ENCODE measurements around the gene RYR3.

The RYR3 gene

DNA sequence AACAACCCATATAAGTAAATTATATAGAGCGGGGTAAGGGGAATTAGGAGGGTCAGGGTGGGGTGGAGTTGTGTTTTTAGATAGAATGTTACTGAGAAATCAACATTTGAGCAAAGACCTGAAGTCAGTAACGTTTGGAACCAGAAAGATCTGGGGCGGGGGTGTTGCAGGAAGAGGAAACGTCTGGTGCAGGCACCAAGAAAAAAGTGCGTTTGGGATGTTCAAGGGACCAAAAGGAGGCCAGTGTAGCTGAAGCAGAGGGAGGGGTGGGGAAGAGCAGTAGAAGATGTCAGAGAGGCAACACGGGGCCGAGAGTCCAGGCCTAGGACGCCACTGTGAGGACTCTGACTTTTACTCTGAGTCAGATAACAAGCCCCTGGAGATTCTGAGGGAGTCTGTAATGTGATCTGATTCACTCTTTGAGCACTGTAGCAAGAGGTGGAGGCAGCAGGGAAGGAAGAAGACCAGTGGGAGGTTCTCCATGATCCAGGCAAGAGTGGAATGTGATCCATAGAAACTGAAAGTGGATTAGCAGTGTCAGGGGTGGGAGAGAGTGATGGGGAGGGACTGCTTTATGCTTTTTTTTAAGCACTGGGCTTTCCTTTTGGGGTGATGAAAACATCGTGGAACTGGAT is 478.3 kb downstream of the RYR3 start:
- Histone ChIP-seq H3K27me3 (ENCODE audit: insufficient read depth, poor library complexity, severe bottlenecking) (no peaks in the 10 kb centered on the region), H3K4me3 (ENCODE audit: severe bottlenecking) (no peak overlapping the region), H3K4me1 (ENCODE audit: insufficient read depth, poor library complexity, severe bottlenecking) (no peaks in the 10 kb centered on the region), H3K36me3 (ENCODE audit: low read depth) (no peaks in the 10 kb centered on the region), H3K9me3 (ENCODE audit: severe bottlenecking) (no peaks in the 10 kb centered on the region), H3K27ac (ENCODE audit: poor library complexity, severe bottlenecking) (no peak overlapping the region)
- DNase-seq (ENCODE audit: low spot score) (no peak), ATAC-seq (ENCODE audit: low read depth) (peak; percentile 59)
- TF ChIP-seq, protein P1, sequence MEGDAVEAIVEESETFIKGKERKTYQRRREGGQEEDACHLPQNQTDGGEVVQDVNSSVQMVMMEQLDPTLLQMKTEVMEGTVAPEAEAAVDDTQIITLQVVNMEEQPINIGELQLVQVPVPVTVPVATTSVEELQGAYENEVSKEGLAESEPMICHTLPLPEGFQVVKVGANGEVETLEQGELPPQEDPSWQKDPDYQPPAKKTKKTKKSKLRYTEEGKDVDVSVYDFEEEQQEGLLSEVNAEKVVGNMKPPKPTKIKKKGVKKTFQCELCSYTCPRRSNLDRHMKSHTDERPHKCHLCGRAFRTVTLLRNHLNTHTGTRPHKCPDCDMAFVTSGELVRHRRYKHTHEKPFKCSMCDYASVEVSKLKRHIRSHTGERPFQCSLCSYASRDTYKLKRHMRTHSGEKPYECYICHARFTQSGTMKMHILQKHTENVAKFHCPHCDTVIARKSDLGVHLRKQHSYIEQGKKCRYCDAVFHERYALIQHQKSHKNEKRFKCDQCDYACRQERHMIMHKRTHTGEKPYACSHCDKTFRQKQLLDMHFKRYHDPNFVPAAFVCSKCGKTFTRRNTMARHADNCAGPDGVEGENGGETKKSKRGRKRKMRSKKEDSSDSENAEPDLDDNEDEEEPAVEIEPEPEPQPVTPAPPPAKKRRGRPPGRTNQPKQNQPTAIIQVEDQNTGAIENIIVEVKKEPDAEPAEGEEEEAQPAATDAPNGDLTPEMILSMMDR (IDR thresholded peaks at IDR 0.05; ENCODE audit: poor library complexity, severe bottlenecking): no peak

DNA sequence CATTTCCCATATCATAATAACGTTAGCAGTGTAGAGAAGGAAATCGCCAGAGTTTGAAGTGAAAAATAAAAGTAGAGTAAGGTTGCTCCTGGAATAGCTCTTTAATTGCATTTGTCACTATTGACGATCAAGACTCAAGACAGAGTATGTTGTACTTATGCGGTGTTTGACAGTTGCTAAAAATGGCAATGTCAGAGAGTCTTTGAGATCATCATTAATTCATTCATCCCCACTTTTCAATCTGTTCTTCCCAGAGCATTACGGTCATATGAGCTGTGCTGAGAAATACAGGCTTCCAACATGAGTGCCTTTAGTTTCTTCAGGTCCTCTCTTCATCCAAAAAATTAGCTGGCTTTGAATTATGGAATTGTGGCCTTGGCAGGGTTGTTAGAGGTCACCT is 483.7 kb downstream of the RYR3 start:
- Histone ChIP-seq H3K4me1 (ENCODE audit: insufficient read depth, poor library complexity, severe bottlenecking) (no peaks in the 10 kb centered on the region), H3K4me3 (ENCODE audit: severe bottlenecking) (no peak overlapping the region), H3K36me3 (ENCODE audit: low read depth) (no peaks in the 10 kb centered on the region), H3K27ac (ENCODE audit: poor library complexity, severe bottlenecking) (no peak overlapping the region), H3K27me3 (ENCODE audit: insufficient read depth, poor library complexity, severe bottlenecking) (peaks cover 5% of the 10 kb centered on the region), H3K9me3 (ENCODE audit: severe bottlenecking) (no peaks in the 10 kb centered on the region)
- TF ChIP-seq, protein P1 (IDR thresholded peaks at IDR 0.05; ENCODE audit: poor library complexity, severe bottlenecking): no peak
- DNase-seq (ENCODE audit: low spot score): no peak
- ATAC-seq (ENCODE audit: low read depth): no peak

DNA sequence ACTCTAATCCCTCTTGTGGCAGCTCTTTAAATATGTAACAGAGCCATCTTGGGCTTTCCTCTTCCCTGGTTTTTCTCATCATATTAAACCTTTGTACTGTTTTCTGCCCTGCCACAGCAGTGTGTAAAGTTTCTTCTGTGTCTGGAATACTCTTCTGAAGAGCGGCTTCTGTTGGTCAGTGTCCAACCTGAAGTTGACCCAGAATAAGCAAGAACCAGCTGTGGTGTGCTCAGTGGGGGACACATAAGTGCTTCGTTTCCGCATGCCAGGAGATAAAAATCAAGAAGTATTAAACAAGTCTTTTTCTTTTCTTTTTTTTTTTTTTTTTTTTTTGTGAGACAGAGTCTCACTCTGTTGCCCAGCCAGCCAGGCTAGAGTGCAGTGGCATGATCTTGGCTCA is 484.3 kb downstream of the RYR3 start:
- Histone ChIP-seq H3K27ac (ENCODE audit: poor library complexity, severe bottlenecking) (no peak overlapping the region), H3K9me3 (ENCODE audit: severe bottlenecking) (no peaks in the 10 kb centered on the region), H3K27me3 (ENCODE audit: insufficient read depth, poor library complexity, severe bottlenecking) (peaks cover 5% of the 10 kb centered on the region), H3K36me3 (ENCODE audit: low read depth) (no peaks in the 10 kb centered on the region), H3K4me1 (ENCODE audit: insufficient read depth, poor library complexity, severe bottlenecking) (no peaks in the 10 kb centered on the region), H3K4me3 (ENCODE audit: severe bottlenecking) (no peak overlapping the region)
- DNase-seq (ENCODE audit: low spot score): no peak
- no peak for ATAC-seq (ENCODE audit: low read depth)
- TF ChIP-seq, protein P1 (IDR thresholded peaks at IDR 0.05; ENCODE audit: poor library complexity, severe bottlenecking): no peak

DNA sequence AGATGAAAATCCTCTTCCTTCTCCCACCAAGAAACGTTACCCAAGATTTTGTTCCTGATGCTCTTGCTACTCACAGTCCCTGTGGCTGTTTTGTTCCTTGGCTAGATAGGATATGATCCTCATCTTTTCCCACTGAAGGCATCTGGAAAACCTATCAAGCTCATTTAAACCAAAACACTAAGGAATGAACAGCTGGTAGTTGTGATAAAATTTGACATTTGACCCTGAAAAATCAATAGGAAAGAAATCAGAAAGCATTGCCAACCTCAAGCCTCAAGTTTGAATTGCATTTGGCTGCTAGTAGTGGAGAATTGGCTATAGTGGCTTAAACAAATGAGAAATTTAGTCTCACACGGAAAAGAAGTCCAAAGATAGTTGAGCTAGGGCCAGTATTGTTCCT is 486.9 kb downstream of the RYR3 start:
- TF ChIP-seq, protein P1 (IDR thresholded peaks at IDR 0.05; ENCODE audit: poor library complexity, severe bottlenecking): no peak
- DNase-seq (ENCODE audit: low spot score) (no peak), ATAC-seq (ENCODE audit: low read depth) (no peak)

DNA sequence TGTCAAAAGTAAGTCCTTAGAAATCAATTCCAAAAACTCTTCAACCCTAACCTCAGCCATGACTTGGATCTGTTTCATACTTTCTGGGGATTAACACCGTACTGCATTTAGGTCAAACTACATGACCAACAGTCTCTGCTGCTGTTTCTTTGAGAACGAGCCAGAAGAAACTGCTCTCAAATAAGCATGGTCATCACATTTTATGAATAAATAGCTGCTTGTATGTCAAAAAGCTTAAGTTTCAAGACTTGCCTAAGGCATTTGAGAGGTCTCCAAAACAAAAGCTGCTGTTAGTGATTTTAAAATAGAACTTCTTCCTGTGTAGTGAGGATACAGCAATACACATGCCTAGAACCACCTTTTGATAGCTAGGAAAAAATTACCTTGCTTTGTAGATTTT is 491.2 kb downstream of the RYR3 start:
- Histone ChIP-seq H3K27ac (ENCODE audit: poor library complexity, severe bottlenecking) (no peak overlapping the region), H3K27me3 (ENCODE audit: insufficient read depth, poor library complexity, severe bottlenecking) (peaks cover 2% of the 10 kb centered on the region)
- no peak for ATAC-seq (ENCODE audit: low read depth)

More for the DNA sequence above, 486.9 kb downstream of the RYR3 start:
- no peaks in the 10 kb centered on the region for H3K9me3 ChIP-seq (ENCODE audit: severe bottlenecking)
- no peak overlapping the region for H3K27ac ChIP-seq (ENCODE audit: poor library complexity, severe bottlenecking)
- H3K4me3 ChIP-seq (ENCODE audit: severe bottlenecking): no peak overlapping the region
- H3K27me3 ChIP-seq (ENCODE audit: insufficient read depth, poor library complexity, severe bottlenecking): peaks cover 5% of the 10 kb centered on the region
- no peaks in the 10 kb centered on the region for H3K4me1 ChIP-seq (ENCODE audit: insufficient read depth, poor library complexity, severe bottlenecking)
- H3K36me3 ChIP-seq (ENCODE audit: low read depth): no peaks in the 10 kb centered on the region

More for the DNA sequence above, 491.2 kb downstream of the RYR3 start:
- Histone ChIP-seq H3K9me3 (ENCODE audit: severe bottlenecking) (no peaks in the 10 kb centered on the region), H3K4me1 (ENCODE audit: insufficient read depth, poor library complexity, severe bottlenecking) (no peaks in the 10 kb centered on the region), H3K4me3 (ENCODE audit: severe bottlenecking) (no peak overlapping the region), H3K36me3 (ENCODE audit: low read depth) (no peaks in the 10 kb centered on the region)
- TF ChIP-seq, protein P1 (IDR thresholded peaks at IDR 0.05; ENCODE audit: poor library complexity, severe bottlenecking): no peak
- no peak for DNase-seq (ENCODE audit: low spot score)
